GM12875 (cell line): ENCODE measurements around the gene UBAP2L.
A peak's percentile ranks its signal among the peaks of the same experiment; 100 is the strongest.

Source experiments
- H3K4me3 ChIP-seq: one replicate; pipeline ENCODE4 v1.5.1; 2011; ENCODE audit warnings: low read depth, low read length, control low read depth
- CTCF ChIP-seq: IDR thresholded peaks from 2 replicates; pipeline ENCODE4 v1.5.1; 2011; ENCODE audit warnings: low read depth, mild to moderate bottlenecking, control low read depth, inconsistent platforms, low read length, moderate library complexity, borderline replicate concordance; ENCODE audit not compliant: insufficient read depth

UBAP2L gene

DNA sequence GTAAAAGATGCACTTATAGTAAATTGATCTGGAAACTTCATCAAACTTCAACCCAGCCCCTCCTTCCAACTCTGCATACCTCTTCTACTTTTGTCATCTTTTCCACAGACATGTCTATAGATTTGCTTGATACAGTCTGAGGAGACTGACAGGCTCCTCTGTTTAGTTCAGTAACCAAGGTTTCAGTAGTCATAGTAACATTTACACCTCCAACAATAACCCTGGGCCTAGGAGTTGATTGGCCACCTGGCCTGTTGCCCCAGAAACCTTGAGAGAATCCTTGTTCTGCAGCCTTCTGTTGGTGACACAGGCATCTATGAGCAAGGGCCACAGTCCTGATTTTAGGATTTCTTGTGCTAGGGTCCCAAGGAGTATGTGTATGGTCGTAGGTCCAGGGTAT lies 14.6 kb upstream of the UBAP2L start, which contains the start of gene CFAP141:
CFAP141 (minus strand) TSS at position 138 of the 400 bp plus-strand sequence; CDS start at position 112, 26 bp downstream.
- no peak for TF ChIP-seq CTCF
- no peak within 1 kb of the TSS for H3K4me3 ChIP-seq

DNA sequence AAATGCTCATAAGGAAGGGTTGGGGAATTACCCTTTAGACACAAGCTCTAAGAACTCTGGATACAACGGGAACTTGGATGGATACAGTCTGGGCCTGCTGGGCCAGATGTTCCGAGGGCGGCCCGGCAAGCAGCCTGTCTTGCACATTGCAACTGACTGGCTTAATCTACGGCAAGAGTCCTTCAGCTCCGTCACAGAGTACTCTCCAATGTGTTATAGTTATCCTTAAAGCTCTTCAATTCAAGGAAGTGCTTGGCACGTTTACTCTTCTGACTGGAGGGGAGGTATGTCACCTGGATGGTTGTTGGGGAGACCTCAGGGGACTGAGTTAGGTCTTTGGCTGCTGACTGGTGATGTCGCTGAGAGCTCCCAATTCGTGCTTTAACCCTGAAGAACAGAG lies 13.5 kb upstream of the UBAP2L start:
- TF ChIP-seq CTCF: no peak
- H3K4me3 ChIP-seq: no peak overlapping the region

DNA sequence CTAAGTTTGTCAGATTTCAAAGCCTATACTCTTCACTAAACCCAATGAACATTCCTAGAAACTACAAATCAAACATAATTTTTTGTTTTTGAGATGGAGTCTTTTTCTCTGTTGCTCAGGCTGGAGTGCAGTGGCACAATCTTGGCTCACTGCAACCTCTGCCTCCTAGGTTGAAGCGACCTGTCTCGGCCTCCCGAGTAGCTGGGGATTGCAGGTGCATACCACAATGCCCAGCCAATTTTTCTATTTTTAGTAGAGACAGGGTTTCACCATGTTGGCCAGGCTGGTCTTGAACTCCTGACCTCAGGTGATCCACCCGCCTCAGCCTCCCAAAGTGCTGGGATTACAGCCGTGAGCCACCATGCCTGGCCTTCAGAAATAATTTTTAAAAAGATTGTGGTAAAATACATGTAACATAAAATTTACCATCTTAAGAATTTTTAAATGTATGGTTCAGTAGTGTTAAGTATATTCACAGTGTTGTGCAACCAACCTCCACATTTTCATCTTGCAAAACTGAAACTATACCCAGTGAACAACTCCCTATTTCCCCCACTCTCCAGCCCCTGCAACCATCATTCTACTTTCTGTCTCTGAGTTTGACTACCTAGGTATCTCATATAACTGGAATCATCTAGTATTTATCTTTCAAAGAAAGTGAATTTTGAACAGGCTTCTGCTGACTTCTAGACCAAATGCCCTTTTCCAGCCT lies 11.9 kb upstream of the UBAP2L start:
- no peak for TF ChIP-seq CTCF

GRCh38 chr1:154212083-154212482 lies 8.7 kb upstream of the UBAP2L start:
- H3K4me3 ChIP-seq: no peak overlapping the region
- TF ChIP-seq CTCF: no peak

More for the DNA sequence above, 11.9 kb upstream of the UBAP2L start:
- H3K4me3 ChIP-seq: no peak overlapping the region

- no peak for TF ChIP-seq CTCF
- H3K4me3 ChIP-seq: no peak overlapping the region
These were observed 7.5 kb upstream of the UBAP2L start for GRCh38 chr1:154213274-154213673.

DNA sequence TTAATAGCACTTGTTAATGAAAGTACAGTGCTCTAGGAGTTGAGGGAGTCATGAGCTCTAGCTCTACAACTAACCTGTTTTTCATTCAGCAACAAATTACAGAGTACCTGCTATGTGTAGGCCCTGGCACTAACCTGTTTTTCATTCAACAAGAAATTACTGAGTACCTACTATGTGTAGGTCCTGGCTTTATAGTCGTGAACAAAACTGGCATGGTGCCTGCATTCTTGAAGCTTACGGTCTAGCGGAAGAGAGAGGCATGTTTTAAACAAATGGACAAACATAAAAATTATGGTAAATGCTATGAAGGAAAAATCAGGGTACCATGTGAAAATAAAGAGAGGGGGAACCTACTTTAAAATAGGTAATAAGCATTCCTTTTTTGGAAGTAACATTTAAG lies 2.2 kb upstream of the UBAP2L start:
- TF ChIP-seq CTCF: no peak
- peak overlapping the region; percentile 86 for H3K4me3 ChIP-seq

GRCh38 chr1:154219541-154219940 lies 1.2 kb upstream of the UBAP2L start:
- no peak for TF ChIP-seq CTCF
- H3K4me3 ChIP-seq: peak overlapping the region; percentile 86
